ENCODE data around the gene TP63. TPM values are rescaled to one million over a fixed set of nuclear protein-coding genes. Genes with fewer than 3 reads are reported as not detected.

TP63 gene
- total RNA-seq, 1 experiment from 2014 or later = not detected

DNA sequence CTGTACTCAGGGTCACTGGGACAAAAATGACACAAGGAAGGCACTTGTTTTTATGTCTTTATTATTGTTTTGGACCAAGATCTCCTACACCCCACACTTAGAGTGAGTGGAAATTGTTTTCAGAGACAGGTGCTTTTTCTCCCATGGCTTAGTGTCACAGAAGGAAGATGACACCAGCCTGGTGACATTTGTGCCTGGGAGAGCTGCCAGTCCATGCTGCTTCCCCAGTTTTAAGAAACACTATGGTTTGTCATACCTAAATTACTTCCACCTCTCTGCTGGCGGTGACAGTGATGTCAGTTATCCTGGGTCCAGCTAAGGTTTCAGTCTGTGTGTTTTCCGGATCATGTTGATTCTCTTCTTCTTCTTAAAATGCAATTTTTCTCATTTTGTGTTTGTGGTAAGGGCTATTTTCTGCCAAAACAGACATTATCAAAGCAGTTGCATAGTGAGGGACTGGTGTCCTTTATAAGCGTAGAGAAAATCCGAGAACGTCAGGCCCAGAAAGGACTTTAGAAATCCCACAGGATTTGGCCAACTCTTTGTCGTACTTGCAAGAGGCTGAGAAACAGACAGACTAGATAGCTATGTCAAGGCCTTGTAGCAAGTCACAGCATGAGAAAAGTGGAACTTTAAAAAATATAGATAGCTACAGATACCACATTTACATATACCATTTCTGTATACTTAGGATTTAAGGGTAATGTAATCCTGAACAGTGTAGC lies 149.5 kb downstream of the TP63 start:
- Histone ChIP-seq H3K56ac (ENCODE audit: insufficient read length, low read depth, low read length) (no peak overlapping the region), H3K23ac (ENCODE audit: insufficient read length, low read depth, low read length) (no peak overlapping the region), H3K9ac (ENCODE audit: extremely low read depth, insufficient read length, low read length) (no peak overlapping the region), H2BK5ac (ENCODE audit: insufficient read length, low read length) (no peak overlapping the region), H3K27ac (ENCODE audit: insufficient read length, low read depth, low read length) (no peak overlapping the region), H2BK120ac (ENCODE audit: low read depth, low read length, poor library complexity, severe bottlenecking) (no peak overlapping the region), H3K14ac (ENCODE audit: insufficient read depth, low read length) (no peak overlapping the region), H4K20me1 (ENCODE audit: control insufficient read depth, insufficient read depth, insufficient read length) (no peaks in the 10 kb centered on the region), H2BK12ac (ENCODE audit: insufficient read length, low read depth, low read length) (no peak overlapping the region), H3K27me3 (ENCODE audit: insufficient read depth, low read length) (peaks cover 15% of the 10 kb centered on the region; the same call in 1 of the 2 replicates), H4K5ac (ENCODE audit: insufficient read length, low read depth, low read length) (no peak overlapping the region), H3K4me1 (ENCODE audit: insufficient read depth, low read length) (no peaks in the 10 kb centered on the region), H3K4me2 (ENCODE audit: insufficient read depth, insufficient read length, low read length) (no peak overlapping the region), H2AFZ (ENCODE audit: low read length) (no peak overlapping the region), H3K79me2 (ENCODE audit: insufficient read depth, low read length) (no peaks in the 10 kb centered on the region), H2BK15ac (ENCODE audit: low read depth, low read length) (no peak overlapping the region), H3K79me1 (ENCODE audit: insufficient read depth, low read depth, low read length, poor library complexity, severe bottlenecking) (no peaks in the 10 kb centered on the region), H3K18ac (ENCODE audit: insufficient read length, low read depth, low read length) (no peak overlapping the region), H2BK20ac (ENCODE audit: low read depth, low read length, poor library complexity, severe bottlenecking) (no peak overlapping the region), H2AK5ac (ENCODE audit: insufficient read length, low read length) (no peak overlapping the region), H3K4ac (ENCODE audit: low read depth, low read length) (no peak overlapping the region), H3K9me3 (ENCODE audit: control insufficient read depth, low read depth, low read length) (no peaks in the 10 kb centered on the region), H4K91ac (ENCODE audit: insufficient read length, low read depth, low read length) (no peak overlapping the region), H3T11ph (ENCODE audit: low read length) (no peak overlapping the region), H4K8ac (replicated peaks; ENCODE audit: insufficient read length, low read depth, low read length) (no peak overlapping the region), H3K23me2 (ENCODE audit: insufficient read length, low read depth, low read length, poor library complexity, severe bottlenecking) (no peaks in the 10 kb centered on the region)
- Mint-ChIP-seq H3K4me1 (peaks cover 7 to 10% of the 10 kb centered on the region in 2 experiments), H3K27me3 (ENCODE audit: low read depth) (peaks cover 83% of the 10 kb centered on the region), H3K27ac (no peak overlapping the region), H3K4me3 (no peak overlapping the region), H3K9me3 (peaks cover 0 to 3% of the 10 kb centered on the region in 2 experiments; a peak in 2 of 5 replicates), H3K36me3 (ENCODE audit: insufficient read depth in 1 of 3, low read depth in 3 of 3) (no peaks in the 10 kb centered on the region)
- TF ChIP-seq, protein P1, sequence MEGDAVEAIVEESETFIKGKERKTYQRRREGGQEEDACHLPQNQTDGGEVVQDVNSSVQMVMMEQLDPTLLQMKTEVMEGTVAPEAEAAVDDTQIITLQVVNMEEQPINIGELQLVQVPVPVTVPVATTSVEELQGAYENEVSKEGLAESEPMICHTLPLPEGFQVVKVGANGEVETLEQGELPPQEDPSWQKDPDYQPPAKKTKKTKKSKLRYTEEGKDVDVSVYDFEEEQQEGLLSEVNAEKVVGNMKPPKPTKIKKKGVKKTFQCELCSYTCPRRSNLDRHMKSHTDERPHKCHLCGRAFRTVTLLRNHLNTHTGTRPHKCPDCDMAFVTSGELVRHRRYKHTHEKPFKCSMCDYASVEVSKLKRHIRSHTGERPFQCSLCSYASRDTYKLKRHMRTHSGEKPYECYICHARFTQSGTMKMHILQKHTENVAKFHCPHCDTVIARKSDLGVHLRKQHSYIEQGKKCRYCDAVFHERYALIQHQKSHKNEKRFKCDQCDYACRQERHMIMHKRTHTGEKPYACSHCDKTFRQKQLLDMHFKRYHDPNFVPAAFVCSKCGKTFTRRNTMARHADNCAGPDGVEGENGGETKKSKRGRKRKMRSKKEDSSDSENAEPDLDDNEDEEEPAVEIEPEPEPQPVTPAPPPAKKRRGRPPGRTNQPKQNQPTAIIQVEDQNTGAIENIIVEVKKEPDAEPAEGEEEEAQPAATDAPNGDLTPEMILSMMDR (conservative IDR thresholded peaks at IDR 0.05) = no peak
- WGBS (ENCODE audit: extremely low coverage, insufficient read length, low lambda C conversion rate) = no CpG with 5 or more reads among the region's 6 CpGs
- DNase-seq = no peak

Measured in H9 (cell line).